Skeletal muscle tissue (tissue), 4 donors: ENCODE data around the gene CEP97. TPM values are rescaled to one million over a fixed set of nuclear protein-coding genes. Genes with fewer than 3 reads are reported as not detected.

Experiments
- H3K27ac ChIP-seq: one replicate; pipeline ENCODE4 v1.7.0; 2013; ENCODE audit warnings: mild to moderate bottlenecking, low read depth, low read length, inconsistent platforms
- H3K27me3 ChIP-seq, 3 donors: one replicate each; pipeline ENCODE4 v1.7.0; 2013; ENCODE audit warnings: low read length in 3 of 3; ENCODE audit not compliant: control insufficient read depth in 3 of 3, insufficient read depth in 3 of 3
- H3K36me3 ChIP-seq, 3 donors: one replicate each; pipeline ENCODE4 v1.7.0; 2013; ENCODE audit warnings: low read length in 3 of 3; ENCODE audit not compliant: control insufficient read depth in 3 of 3, insufficient read depth in 3 of 3
- H3K4me1 ChIP-seq, 3 donors: one replicate each; pipeline ENCODE4 v1.7.0; 2013; ENCODE audit warnings: low read length in 3 of 3, mild to moderate bottlenecking in 3 of 3; ENCODE audit not compliant: control insufficient read depth in 3 of 3, insufficient read depth in 3 of 3
- H3K4me3 ChIP-seq, 3 donors: one replicate each; pipeline ENCODE4 v1.7.0; 2013; ENCODE audit warnings: low read length in 3 of 3
- H3K9ac ChIP-seq, 3 donors: one replicate each; pipeline ENCODE4 v1.7.0; 2013; ENCODE audit warnings: low read length in 3 of 3, mild to moderate bottlenecking in 3 of 3, moderate library complexity in 2 of 3, low read depth in 1 of 3
- H3K9me3 ChIP-seq, 3 donors: one replicate each; pipeline ENCODE4 v1.7.0; 2013; ENCODE audit warnings: low read length in 3 of 3; ENCODE audit not compliant: control insufficient read depth in 3 of 3
- total RNA-seq: library from RNA; depleted of rRNA; stranded (reverse); fragments of >200 nt; gene quantifications from one replicate; pipeline ENCODE4 v1.2.3, GENCODE V29; 2014
- donor health status: Osteomylitis.

CEP97 gene
- total RNA-seq, 1 donor from 2014 or later, result 16.2 TPM

DNA sequence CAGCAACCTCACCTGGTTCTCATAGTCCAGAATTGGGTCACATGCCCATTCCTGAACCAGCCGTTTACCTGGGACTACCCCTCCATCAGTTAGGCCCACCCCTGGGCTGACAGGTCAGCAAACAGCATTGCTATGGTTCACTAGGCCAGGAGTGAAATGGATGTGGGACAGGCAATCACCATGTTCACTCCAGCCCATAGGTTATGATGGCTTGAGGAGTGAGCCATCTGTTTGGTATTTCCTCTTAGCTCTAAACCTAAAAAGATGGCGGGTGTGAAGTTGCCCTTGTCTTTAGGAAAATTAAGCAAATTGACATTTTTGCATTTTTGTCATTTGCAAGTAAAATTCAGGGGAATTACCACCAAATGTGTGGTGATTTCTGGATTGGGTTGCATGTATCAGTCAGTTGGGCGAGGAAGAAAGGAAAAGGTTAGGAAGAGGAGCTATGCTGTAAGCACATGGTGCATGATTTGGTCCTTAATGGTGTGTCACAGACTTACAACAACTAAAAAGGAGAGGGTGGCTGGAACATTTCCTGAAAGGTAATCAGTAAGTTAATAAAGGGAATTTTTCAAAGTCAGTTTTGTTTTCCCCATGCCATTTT is 71.8 kb downstream of the CEP97 start:
- peaks cover 13 to 15% (median 14%) of the 10 kb centered on the region in 3 donors for H3K36me3 ChIP-seq
- no peaks in the 10 kb centered on the region for H3K4me1 ChIP-seq

DNA sequence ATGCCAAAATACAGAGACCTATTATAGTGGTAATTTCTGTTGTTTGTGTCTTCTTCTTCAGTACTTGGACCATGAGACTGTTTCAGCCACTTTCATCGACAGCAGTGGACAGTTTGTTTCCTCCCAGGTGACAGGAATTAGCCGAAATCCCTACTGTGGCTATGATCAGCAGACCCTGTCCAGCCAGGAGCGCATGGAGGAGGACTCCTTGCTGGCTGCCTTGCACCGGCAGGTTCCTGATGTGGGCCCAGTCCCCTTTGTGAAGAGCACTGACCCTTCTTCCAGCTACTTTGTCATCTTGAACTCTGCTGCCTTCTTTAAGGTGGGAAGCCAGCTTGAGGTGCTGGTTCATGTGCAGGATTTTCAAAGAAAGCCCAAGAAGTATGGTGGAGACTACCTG is 76.8 kb downstream of the CEP97 start:
- Histone ChIP-seq H3K4me1 (no peaks in the 10 kb centered on the region), H3K27me3 (no peaks in the 10 kb centered on the region), H3K4me3 (no peak overlapping the region), H3K9me3 (no peaks in the 10 kb centered on the region), H3K27ac (no peak overlapping the region), H3K9ac (no peak overlapping the region), H3K36me3 (peaks cover 6 to 17% (median 8%) of the 10 kb centered on the region in 3 donors)

More for the DNA sequence above, 71.8 kb downstream of the CEP97 start:
- H3K9ac ChIP-seq, result no peak overlapping the region
- no peak overlapping the region for H3K4me3 ChIP-seq
- H3K27ac ChIP-seq, result no peak overlapping the region
- H3K9me3 ChIP-seq, result no peaks in the 10 kb centered on the region
- H3K27me3 ChIP-seq, result no peaks in the 10 kb centered on the region

DNA sequence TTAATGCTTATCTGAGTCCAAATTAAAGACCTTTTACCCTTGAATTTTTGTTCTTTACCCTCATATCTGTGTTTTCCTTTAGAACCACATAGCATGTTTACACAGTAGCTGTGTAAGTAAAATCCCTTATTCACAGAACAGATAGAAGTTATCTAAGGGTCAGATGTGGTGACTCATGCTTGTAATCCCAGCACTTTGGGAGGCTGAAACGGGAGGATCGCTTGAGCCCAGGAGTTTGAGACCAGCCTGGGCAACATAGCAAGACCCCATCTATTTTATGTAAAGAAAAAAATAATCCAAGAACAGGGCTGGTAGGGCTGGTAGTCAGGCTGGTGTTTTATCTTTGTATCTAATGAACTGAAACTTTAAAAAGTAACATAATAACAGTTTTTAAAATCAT is 77.8 kb downstream of the CEP97 start:
- peaks cover 6 to 17% (median 8%) of the 10 kb centered on the region in 3 donors for H3K36me3 ChIP-seq
- H3K27me3 ChIP-seq, result no peaks in the 10 kb centered on the region
- H3K4me3 ChIP-seq, result no peak overlapping the region
- no peak overlapping the region for H3K27ac ChIP-seq
- no peaks in the 10 kb centered on the region for H3K4me1 ChIP-seq
- H3K9me3 ChIP-seq, result no peaks in the 10 kb centered on the region
- H3K9ac ChIP-seq, result no peak overlapping the region

DNA sequence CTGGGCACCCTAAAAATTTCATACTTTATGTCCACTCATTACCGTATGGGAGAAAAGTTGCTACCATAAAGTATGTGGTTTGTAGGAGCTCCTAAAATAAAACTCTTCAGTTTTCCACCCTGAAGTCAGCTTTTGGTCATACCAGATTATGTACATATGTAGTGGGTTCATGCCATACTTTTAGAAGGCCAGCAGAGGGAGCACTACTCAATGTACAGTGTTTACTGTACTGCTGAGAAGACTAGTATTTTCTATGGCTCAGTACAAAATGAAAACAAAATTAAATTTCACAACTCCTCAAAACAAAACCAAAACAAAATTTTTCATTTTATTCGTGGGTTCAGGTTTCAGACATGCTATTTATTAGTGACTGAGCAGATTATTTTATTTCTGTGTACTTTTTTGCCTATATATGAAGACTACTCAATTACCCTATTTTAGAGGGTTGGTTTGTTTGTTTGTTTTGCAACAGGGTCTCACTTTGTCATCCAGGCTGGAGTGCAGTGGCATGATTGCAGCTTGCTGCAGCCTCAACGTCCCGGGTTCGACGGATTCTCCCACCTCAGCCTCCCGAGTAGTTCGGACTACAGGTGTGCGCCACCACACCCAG is 78.9 kb downstream of the CEP97 start:
- Histone ChIP-seq H3K4me3 (no peak overlapping the region), H3K27ac (no peak overlapping the region), H3K9ac (no peak overlapping the region), H3K4me1 (no peaks in the 10 kb centered on the region), H3K27me3 (no peaks in the 10 kb centered on the region), H3K9me3 (no peaks in the 10 kb centered on the region), H3K36me3 (peaks cover 8 to 18% (median 11%) of the 10 kb centered on the region in 3 donors)

DNA sequence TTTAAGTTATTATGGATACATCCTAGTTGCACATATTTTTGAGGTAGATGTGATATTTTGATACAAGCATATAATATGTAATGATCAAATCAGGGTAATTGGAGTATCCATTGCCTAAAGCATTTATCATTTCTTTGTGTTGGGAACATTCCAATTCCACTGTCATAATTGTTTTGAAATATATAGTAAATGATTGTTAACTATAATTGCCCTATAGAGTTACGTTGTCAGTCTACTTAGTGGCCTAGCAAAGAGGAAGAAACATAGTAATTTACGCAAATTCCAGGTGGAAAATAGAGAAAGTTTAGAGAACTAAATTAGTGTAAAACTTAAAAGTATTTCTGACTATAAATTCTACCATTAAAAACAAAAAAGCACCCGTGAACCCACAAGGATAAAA is 79.5 kb downstream of the CEP97 start:
- Histone ChIP-seq H3K9ac (no peak overlapping the region), H3K27me3 (no peaks in the 10 kb centered on the region), H3K36me3 (peaks cover 8 to 18% (median 11%) of the 10 kb centered on the region in 3 donors), H3K9me3 (no peaks in the 10 kb centered on the region), H3K4me1 (peaks cover 0 to 2% (median 0%) of the 10 kb centered on the region in 3 donors), H3K4me3 (no peak overlapping the region), H3K27ac (no peak overlapping the region)

DNA sequence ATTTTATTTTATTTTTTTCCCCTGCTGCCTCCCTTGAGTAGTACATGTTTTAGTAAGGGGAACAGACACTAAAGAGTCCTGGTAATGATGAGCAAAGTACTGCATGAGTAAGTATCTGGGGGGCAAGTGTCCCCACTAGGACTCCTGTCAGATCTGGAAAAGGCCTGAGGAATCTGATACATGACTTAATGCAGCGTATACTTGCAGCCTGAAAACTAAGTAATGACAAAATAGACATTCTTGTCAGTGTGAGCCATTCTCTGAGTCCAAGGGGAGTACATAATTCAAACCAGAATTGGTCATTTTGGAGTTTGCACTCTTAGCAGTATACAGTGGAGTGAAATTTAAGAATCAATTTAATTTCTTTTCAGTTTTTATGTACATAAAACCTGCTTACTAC is 82.1 kb downstream of the CEP97 start:
- Histone ChIP-seq H3K4me3 (no peak overlapping the region), H3K27me3 (no peaks in the 10 kb centered on the region), H3K36me3 (peaks cover 5 to 12% (median 6%) of the 10 kb centered on the region in 3 donors), H3K4me1 (peaks cover 0 to 2% (median 2%) of the 10 kb centered on the region in 3 donors), H3K9me3 (no peaks in the 10 kb centered on the region), H3K9ac (no peak overlapping the region), H3K27ac (no peak overlapping the region)

DNA sequence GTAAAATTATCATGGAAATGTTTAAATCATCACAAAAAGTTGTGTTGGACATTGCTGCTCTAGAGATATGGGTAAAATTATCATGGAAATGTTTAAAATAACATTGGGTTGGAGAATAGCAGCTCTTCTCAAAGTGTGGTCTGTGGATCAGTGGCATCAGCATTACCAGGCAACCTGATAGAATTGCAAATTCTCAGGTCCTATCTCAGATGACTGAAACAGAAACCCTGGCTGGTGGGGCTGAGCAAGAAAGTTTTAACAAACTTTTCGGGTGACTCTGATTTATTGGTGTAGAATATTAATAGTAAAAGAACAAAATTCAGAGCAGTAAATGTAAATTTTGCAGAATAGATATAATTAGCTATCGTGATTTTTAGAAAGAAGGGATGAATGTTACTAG is 83.5 kb downstream of the CEP97 start:
- Histone ChIP-seq H3K9me3 (no peaks in the 10 kb centered on the region), H3K4me1 (peaks cover 0 to 2% (median 2%) of the 10 kb centered on the region in 3 donors), H3K27me3 (no peaks in the 10 kb centered on the region), H3K4me3 (no peak overlapping the region), H3K36me3 (peaks cover 2 to 5% (median 5%) of the 10 kb centered on the region in 3 donors), H3K9ac (no peak overlapping the region), H3K27ac (no peak overlapping the region)

DNA sequence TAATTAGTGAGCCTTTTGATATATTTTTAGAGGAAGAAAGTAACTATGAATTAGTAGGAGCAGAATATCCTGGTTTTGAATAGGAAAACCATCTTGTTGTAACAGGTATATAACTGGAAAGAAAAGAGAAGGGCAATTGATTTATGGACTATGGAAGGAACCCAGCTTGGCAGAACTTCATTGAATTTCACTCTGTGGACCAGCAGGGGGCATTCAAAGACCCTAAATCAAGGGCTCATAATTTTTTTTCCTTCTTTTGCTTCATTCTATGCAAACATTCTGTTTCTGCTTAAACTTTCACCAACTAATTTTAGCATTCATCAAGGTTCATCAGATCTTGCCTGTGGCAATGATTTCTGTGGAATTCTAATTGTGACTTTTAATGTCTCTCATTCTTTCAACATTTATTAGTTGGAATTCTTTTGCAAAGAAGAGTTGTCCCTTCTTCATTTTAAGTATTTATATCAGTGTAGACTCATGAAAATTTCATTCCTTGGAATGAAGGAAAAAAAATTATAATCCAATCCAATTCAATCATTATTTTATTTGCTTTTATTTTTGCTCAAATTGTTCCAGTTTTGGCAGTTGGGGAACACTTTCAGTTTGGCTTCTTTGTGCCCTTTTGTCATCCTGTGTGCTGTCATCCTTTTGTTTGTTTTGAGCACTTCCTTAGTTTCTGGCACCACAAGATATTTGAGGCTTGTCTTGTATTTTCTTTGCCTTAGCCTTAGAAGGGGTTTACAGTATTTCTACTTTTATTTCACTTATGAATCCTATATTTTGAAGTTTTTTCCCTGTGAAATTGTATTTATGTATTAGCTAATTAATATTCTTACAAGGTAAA is 85.0 kb downstream of the CEP97 start:
- no peak overlapping the region for H3K4me3 ChIP-seq
- H3K4me1 ChIP-seq, result peaks cover 0 to 6% (median 2%) of the 10 kb centered on the region in 3 donors
- H3K9ac ChIP-seq, result no peak overlapping the region
- peaks cover 0 to 5% (median 5%) of the 10 kb centered on the region in 3 donors for H3K36me3 ChIP-seq
- no peak overlapping the region for H3K27ac ChIP-seq
- H3K9me3 ChIP-seq, result no peaks in the 10 kb centered on the region
- H3K27me3 ChIP-seq, result no peaks in the 10 kb centered on the region

DNA sequence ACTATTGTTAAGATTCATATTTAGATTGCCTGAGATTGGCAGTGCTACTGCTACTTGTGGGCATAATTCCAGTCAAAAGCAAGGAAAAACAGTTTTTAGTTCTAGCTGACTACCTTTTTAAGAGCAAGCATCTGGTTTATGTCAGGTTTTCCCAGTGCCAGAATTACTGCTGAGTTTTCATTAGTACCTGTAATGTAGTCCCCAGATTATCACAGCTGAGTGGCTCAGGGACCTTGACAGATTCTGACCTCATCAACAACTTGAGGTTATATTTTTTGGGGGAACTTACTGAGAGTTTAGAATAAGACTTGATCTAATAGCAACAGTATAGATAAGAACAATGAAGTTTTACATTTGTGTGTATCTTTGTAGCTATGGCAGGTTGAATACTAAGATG is 85.6 kb downstream of the CEP97 start:
- H3K27ac ChIP-seq, result no peak overlapping the region
- H3K27me3 ChIP-seq, result no peaks in the 10 kb centered on the region
- H3K36me3 ChIP-seq, result peaks cover 0 to 5% (median 5%) of the 10 kb centered on the region in 3 donors
- no peak overlapping the region for H3K4me3 ChIP-seq
- peaks cover 4 to 10% (median 7%) of the 10 kb centered on the region in 3 donors for H3K4me1 ChIP-seq
- H3K9ac ChIP-seq, result no peak overlapping the region
- H3K9me3 ChIP-seq, result no peaks in the 10 kb centered on the region

DNA sequence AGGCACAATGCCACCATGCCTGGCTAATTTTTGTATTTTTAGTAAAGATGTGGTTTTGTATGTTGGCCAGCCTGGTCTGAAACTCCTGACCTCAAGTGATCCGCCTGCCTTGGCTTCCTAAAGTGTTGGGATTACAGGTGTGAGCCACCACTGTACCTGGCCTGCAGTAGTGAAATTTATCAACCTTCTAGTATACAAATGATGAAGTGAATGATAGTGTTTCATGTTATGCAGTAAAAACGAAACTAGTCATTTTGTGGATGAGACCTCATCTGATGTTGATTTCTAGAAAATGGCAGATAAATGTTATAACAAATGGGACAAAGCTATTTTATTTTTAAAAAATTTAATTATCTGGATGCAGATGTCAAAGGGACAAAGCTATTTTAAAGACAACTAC is 87.5 kb downstream of the CEP97 start:
- peaks cover 5 to 10% (median 8%) of the 10 kb centered on the region in 3 donors for H3K4me1 ChIP-seq
- H3K9ac ChIP-seq, result no peak overlapping the region
- no peak overlapping the region for H3K27ac ChIP-seq
- H3K9me3 ChIP-seq, result no peaks in the 10 kb centered on the region
- peaks cover 0 to 7% (median 6%) of the 10 kb centered on the region in 3 donors for H3K36me3 ChIP-seq
- no peaks in the 10 kb centered on the region for H3K27me3 ChIP-seq
- no peak overlapping the region for H3K4me3 ChIP-seq
